DOHH2 (cell line): Measurements from ENCODE around the gene KCNK7.

Source experiments
- H3F3A ChIP-seq: fragments of 200-600 bp; sonication (generic), shearing (Covaris generic); 2 replicates; pipeline ENCODE4 v1.6.0; 2016; ENCODE audit warnings: antibody characterized with exemption, mild to moderate bottlenecking; ENCODE audit not compliant: control insufficient read depth, insufficient read depth
- H3K27ac ChIP-seq: fragments of 200-600 bp; sonication (generic); 2 replicates; pipeline ENCODE4 v1.5.1; 2014; ENCODE audit warnings: low read depth, mild to moderate bottlenecking, low read length, moderate library complexity
- H3K27me3 ChIP-seq: fragments of 200-600 bp; sonication (generic); 2 replicates; pipeline ENCODE4 v1.6.1; 2014; ENCODE audit warnings: mild to moderate bottlenecking, low read length, mixed read lengths; ENCODE audit not compliant: control insufficient read depth
- H3K36me3 ChIP-seq: fragments of 200-600 bp; sonication (generic); 2 replicates; pipeline ENCODE4 v1.6.1; 2014; ENCODE audit warnings: mild to moderate bottlenecking, low read length, moderate library complexity, mixed read lengths; ENCODE audit not compliant: control insufficient read depth
- H3K4me1 ChIP-seq: fragments of 200-600 bp; sonication (generic); 2 replicates; pipeline ENCODE4 v1.6.1; 2014; ENCODE audit warnings: mild to moderate bottlenecking, low read length, mixed read lengths; ENCODE audit not compliant: control insufficient read depth
- H3K4me2 ChIP-seq: fragments of 200-600 bp; sonication (generic); 2 replicates; pipeline ENCODE4 v1.6.0; 2014; ENCODE audit warnings: mild to moderate bottlenecking, low read length, moderate library complexity
- H3K4me3 ChIP-seq: fragments of 200-600 bp; sonication (generic); 2 replicates; pipeline ENCODE4 v1.5.1; 2014; ENCODE audit warnings: mild to moderate bottlenecking, low read length, mixed read lengths
- H3K79me2 ChIP-seq: fragments of 200-600 bp; sonication (generic); 2 replicates; pipeline ENCODE4 v1.6.1; 2014; ENCODE audit warnings: mild to moderate bottlenecking, low read length, mixed read lengths; ENCODE audit not compliant: control insufficient read depth
- H3K9me2 ChIP-seq: fragments of 200-600 bp; sonication (generic); replicated peaks from 2 replicates; pipeline ENCODE4 v1.6.1; 2014; ENCODE audit warnings: mild to moderate bottlenecking, low read length, mixed read lengths; ENCODE audit not compliant: control insufficient read depth
- H3K9me3 ChIP-seq: fragments of 200-600 bp; sonication (generic); 2 replicates; pipeline ENCODE4 v1.6.1; 2014; ENCODE audit warnings: antibody characterized with exemption, low read length, mixed read lengths; ENCODE audit not compliant: control insufficient read depth, insufficient read depth
- H4K20me1 ChIP-seq: fragments of 200-600 bp; sonication (generic); 2 replicates; pipeline ENCODE4 v1.6.0; 2014; ENCODE audit warnings: low read depth, mild to moderate bottlenecking, antibody characterized with exemption, low read length, moderate library complexity; ENCODE audit not compliant: control insufficient read depth, insufficient read depth
- EZH2phosphoT487 ChIP-seq: fragments of 200-600 bp; sonication (generic); IDR thresholded peaks from 2 replicates; pipeline ENCODE4 v1.6.1; 2017; ENCODE audit warnings: borderline replicate concordance, mild to moderate bottlenecking, antibody characterized with exemption, low read length, moderate library complexity, mixed read lengths
- TF ChIP-seq, protein P1 (sequence below): fragments of 200-600 bp; sonication (generic); IDR thresholded peaks from one replicate; pipeline ENCODE4 v1.5.1; 2014; ENCODE audit warnings: antibody characterized with exemption, mild to moderate bottlenecking, low read depth, low read length; ENCODE audit not compliant: poor library complexity, severe bottlenecking

Gene KCNK7

DNA sequence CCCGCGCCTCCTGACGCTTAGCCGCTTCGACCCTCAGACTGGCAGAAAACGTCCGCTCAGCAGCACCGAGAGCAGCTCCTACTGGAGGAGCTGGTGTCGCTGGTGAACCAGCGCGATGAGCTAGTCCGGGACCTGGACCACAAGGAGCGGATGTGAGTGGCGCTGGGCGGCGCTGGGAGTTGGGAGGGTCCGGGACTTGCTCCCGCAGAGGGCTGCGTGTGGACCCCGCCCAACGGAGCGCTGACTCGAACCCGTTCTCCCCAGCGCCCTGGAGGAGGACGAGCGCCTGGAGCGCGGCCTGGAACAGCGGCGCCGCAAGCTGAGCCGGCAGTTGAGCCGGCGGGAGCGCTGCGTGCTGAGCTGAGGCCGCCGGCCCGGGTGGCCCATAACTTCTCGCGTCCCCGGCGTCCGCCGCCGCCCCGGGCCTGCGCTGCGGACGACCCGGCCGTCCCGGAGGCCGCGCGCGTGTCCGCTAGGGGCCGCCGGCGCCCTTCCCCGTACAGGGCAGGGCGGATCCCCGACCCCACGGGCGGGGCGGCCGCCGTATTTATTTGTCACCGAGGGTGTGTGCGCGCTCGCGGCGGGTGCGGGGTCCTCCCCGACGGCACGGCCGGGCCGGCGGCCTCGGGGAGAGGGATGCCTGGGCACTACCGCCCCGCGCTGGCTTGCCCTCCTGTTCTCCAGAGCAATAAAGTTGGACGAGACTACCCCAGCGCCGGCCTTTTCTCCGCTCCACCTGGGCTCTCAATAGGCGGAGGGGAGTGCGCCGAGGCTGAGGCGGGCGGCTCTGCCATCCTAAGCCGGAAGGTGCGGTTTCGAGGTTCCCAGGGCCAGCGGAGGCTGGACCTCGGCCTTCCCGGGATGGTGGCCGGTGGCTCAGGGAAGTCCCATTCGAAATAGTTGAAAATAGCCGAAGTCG lies 3.4 kb downstream of the KCNK7 start:
- no peaks in the 10 kb centered on the region for H3K79me2 ChIP-seq
- H3F3A ChIP-seq = no peaks in the 10 kb centered on the region
- H3K4me3 ChIP-seq = no peak overlapping the region
- TF ChIP-seq, protein P1, sequence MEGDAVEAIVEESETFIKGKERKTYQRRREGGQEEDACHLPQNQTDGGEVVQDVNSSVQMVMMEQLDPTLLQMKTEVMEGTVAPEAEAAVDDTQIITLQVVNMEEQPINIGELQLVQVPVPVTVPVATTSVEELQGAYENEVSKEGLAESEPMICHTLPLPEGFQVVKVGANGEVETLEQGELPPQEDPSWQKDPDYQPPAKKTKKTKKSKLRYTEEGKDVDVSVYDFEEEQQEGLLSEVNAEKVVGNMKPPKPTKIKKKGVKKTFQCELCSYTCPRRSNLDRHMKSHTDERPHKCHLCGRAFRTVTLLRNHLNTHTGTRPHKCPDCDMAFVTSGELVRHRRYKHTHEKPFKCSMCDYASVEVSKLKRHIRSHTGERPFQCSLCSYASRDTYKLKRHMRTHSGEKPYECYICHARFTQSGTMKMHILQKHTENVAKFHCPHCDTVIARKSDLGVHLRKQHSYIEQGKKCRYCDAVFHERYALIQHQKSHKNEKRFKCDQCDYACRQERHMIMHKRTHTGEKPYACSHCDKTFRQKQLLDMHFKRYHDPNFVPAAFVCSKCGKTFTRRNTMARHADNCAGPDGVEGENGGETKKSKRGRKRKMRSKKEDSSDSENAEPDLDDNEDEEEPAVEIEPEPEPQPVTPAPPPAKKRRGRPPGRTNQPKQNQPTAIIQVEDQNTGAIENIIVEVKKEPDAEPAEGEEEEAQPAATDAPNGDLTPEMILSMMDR = no peak
- H3K36me3 ChIP-seq = peaks cover 5% of the 10 kb centered on the region
- no peaks in the 10 kb centered on the region for H3K27me3 ChIP-seq
- no peaks in the 10 kb centered on the region for H4K20me1 ChIP-seq
- H3K27ac ChIP-seq = no peak overlapping the region
- H3K9me2 ChIP-seq = no peaks in the 10 kb centered on the region
- H3K4me2 ChIP-seq = no peak overlapping the region
- H3K9me3 ChIP-seq = no peaks in the 10 kb centered on the region
- peaks cover 28% of the 10 kb centered on the region for H3K4me1 ChIP-seq

DNA sequence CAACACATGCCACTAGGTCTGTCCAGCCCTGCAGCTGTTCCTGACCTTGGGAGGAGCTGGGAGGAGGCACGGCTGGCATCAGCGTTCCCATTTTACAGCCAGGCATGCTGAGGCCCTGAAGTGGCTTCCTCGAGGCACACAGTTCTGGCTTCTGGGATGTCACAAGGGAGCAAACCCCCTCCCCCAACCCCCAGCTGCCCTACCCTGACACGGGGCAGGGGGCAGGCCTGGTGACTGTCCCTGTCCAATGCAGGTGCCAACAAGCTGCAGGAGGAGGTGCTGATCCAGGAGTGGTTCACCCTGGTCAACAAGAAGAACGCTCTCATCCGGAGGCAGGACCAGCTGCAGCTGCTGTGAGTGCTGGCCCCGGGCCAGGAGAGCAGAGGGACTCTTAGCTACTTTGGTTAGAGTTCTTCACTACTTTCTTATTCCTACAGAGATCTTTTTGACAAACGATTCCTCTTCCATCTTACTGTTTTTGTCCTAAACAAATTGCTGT lies 5.3 kb downstream of the KCNK7 start:
- TF ChIP-seq EZH2phosphoT487 = no peak
- TF ChIP-seq, protein P1 = no peak
- peaks cover 9% of the 10 kb centered on the region for H3K36me3 ChIP-seq
- H3K9me2 ChIP-seq = no peaks in the 10 kb centered on the region
- H3K4me2 ChIP-seq = no peak overlapping the region
- H3K4me1 ChIP-seq = peaks cover 28% of the 10 kb centered on the region
- no peaks in the 10 kb centered on the region for H3K9me3 ChIP-seq
- no peak overlapping the region for H3K4me3 ChIP-seq
- no peak overlapping the region for H3K27ac ChIP-seq
- H3F3A ChIP-seq = 0 out of 2 replicates have a peak, but pooled peaks cover 3% of the 10 kb centered on the region
- no peaks in the 10 kb centered on the region for H4K20me1 ChIP-seq
- no peaks in the 10 kb centered on the region for H3K27me3 ChIP-seq
- H3K79me2 ChIP-seq = no peaks in the 10 kb centered on the region

DNA sequence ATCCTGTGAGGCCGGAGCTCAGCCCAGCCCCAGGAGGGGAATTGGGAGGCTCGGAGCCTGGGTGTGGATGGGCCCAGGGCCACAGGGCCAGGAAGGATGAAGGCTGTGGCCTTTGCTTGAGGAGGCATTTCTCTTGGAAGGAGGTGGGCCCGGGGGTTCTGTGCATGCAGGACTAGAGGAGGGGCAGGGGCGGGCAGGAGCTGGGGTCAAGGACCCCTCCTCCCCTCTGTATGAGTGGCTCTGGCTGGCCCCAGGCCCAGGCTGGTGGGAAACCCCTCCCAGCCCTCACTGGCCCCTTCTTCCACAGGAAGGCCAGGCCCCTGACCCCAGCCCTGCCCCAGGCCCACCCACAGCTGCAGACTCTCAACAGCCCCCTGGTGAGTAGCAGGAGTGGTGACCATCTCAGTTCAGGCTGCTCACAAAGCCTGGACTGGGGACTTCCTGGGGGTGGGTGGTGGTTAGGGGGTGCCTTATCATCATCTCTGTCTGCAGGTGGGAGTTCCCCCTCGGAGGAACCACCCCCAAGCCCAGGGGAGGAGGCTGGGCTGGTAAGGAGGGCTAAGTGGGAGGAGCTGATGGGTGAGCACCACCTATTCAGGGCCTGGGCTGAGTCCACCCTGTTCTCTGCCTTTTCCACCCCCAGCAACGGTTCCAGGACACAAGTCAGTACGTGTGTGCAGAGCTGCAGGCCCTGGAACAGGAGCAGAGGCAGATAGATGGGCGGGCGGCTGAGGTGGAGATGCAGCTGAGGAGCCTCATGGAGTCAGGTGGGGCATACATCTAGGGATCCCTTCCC lies 6.0 kb downstream of the KCNK7 start:
- Histone ChIP-seq H3K27me3 (no peaks in the 10 kb centered on the region), H3K27ac (no peak overlapping the region), H3K4me1 (peaks cover 28% of the 10 kb centered on the region), H3K4me3 (no peak overlapping the region), H3F3A (0 out of 2 replicates have a peak, but pooled peaks cover 3% of the 10 kb centered on the region), H3K79me2 (no peaks in the 10 kb centered on the region), H4K20me1 (no peaks in the 10 kb centered on the region), H3K9me3 (no peaks in the 10 kb centered on the region), H3K4me2 (no peak overlapping the region), H3K36me3 (peaks cover 9% of the 10 kb centered on the region), H3K9me2 (no peaks in the 10 kb centered on the region)
- no peak for TF ChIP-seq EZH2phosphoT487
- TF ChIP-seq, protein P1 = no peak
